ENCODE results near the gene PDILT.

- TF ChIP-seq CTCF (IDR thresholded peaks at IDR 0.05; ENCODE audit: low read length) (no peak), EZH2 (IDR thresholded peaks at IDR 0.05; ENCODE audit: borderline replicate concordance, low read length) (no peak)
Measured at GRCh38 chr16:20349615-20350014, 54.9 kb downstream of the PDILT start.

All from OCI-LY1 (cell line).